Stimulated activated CD4-positive, alpha-beta T cell treated with anti-CD3 and anti-CD28 coated beads, Interleukin-15, amount 100 ng/mL, for 1 hour (primary cell): Measurements from ENCODE around the gene MAPK13.
"Not testable (repeated sequence)": the region's sequence is repeated elsewhere in the genome, so short reads cannot be mapped to it uniquely, and the experiment has no call there.

Source experiments
- DNase-seq, 2 donors: peaks; one replicate each; pipeline ENCODE4 v3.0.0-alpha.2; 2020; ENCODE audit warnings: low read depth in 1 of 2, low spot score in 1 of 2

Gene MAPK13

DNA sequence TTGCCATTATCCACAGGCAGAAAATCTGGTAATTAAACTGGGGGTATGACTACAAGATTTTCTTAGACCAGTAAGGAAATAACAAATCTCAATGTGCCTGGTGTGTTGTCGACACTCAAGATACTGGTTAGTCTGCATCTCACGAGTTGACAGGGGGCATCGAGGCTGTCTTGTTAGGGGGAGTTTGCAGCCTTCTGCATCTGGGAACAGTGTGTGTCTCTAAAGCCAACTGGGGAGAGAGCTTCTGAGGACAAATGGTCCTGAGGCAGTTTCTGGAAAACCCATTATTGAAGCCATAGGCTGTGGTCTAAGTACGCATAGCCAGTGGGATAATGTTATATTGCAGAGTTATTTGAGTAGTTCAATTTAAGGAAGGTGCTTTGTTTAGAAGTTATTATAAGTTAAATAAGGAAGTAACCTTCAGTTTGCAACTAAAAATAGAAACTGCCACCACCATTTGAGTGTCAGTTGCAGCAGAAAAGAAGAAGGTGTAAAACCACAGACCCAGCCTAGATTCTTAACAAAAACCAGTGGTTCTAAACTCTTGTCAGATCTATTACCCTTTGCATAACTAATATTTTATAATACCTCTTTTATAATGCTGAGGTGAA, 15.4 kb upstream of the MAPK13 start:
- DNase-seq, result no peak

- DNase-seq, result no peak
These were observed 14.9 kb upstream of the MAPK13 start for GRCh38 chr6:36115412-36115811.

- DNase-seq, result no peak
These were observed 14.0 kb upstream of the MAPK13 start for GRCh38 chr6:36116066-36116864.

DNA sequence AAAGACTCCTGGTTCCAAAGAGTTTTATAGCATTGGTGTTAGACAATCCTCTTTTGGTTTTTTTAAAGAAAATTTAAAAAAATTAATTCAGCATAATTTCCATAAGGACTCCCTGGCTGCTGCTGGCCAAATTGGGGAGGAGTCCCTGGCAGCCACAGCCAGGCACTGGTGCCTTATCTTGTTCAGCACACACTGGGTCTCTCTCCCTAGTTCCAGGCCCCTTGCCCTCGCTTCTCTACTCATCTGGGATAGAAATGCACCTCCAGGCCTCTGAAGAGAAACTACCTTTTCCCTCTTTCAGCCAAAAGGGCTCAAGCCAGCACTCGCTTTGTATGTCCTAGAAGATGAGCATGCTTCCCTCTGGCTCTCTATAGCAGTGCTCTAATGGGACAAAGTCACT, 13.4 kb upstream of the MAPK13 start:
- no peak for DNase-seq

DNA sequence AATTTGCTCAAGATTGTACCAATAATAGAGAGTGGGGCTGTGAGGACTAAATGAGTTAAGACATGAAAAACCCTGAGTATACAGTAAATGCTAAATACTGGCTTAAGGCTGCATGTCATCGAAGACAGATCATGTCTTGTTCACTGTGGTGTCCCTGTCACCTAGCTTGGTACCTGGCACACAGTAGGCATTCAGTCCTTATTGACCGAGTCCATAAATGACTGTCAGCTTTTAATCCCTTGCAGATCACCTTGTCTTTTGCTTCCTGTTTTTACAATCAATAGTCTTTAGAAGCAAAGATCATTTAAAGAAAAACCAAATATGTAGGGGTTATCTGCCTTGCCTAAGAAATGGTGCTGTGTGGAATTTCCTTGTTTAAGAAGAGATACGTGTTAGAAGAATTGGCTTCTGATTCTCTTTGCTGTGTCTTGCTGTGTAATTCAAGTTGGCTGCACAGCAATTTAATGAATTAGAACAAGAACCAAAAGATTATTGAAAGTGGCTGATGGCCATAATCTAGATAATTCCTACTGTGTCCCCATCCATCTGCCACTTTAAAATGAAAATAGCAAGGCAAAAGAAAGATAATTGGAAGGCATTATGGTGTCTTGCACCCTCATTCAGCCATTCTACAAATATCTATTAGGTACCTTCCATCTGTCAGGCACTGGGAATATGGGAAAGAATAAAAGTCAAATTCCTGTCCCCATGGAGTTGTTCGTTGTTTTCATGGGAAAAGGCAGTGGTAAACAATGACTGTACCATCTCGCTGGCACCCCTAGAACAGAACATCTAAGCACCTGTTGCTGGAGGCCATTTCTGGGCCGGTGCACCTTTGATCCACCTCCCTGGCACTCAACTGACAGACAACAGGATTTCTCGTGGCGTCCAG, 12.4 kb upstream of the MAPK13 start:
- DNase-seq, result no peak

GRCh38 chr6:36118550-36119107, 11.7 kb upstream of the MAPK13 start:
- no peak for DNase-seq

DNA sequence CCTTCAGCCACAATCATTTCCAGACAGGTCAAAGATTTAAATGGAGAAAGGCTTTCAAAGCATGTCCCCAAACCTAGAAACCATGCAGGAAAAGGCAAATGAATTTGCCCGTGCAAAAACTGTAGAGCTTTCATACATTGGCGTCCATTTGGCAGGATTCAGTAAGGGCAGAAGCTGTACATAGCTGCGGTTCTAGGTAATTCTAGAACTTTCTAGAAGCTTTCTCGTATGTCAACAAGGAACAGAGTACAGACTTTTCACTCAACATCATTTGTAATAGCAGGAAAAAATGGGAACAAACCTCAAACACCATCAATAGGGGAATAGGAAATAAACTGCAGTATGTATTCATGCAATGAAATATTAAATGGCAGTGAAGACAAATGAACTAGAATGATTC, 11.1 kb upstream of the MAPK13 start:
- DNase-seq, result no peak

- no peak for DNase-seq
These were observed 10.3 kb upstream of the MAPK13 start for GRCh38 chr6:36120018-36120417.

GRCh38 chr6:36120539-36120938, 9.8 kb upstream of the MAPK13 start:
- peak; percentile 41 to 50 for DNase-seq

- no peak for DNase-seq
These were observed 9.1 kb upstream of the MAPK13 start for GRCh38 chr6:36120979-36121786.

DNA sequence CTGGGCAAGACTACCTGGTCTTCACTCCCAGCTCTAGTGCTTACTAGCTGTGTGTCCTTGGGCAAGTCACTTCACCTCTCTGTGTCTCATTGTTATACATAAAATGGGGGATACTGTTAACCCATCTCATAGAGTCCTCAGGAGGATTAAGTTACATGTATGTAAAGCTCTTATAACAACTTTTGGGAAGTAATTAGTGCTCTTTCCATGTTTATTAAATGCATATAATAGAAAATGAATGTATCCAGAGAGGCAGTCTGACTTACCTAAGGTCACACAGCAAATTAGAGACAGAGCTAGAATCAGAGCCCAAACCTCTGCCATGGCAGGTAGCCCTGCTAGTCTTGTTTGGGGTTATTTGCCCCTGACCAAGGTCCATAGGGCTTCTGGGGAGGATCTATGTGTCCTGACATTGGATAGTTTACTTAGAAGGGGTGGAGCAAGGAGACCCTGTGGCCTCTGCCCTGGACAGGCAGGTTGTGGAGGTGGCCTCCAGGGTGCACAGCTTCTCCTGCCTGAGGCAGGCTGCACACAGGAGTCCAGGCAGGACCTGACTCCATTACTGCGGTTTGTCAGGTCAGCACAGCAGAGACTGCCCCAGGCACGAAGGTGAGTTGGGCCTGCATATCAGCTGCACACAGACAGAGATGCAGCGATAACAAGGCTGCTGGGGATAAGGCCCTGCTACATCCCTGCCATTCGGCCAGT, 8.4 kb upstream of the MAPK13 start:
- DNase-seq, result no peak

- no peak for DNase-seq
These were observed 7.6 kb upstream of the MAPK13 start for GRCh38 chr6:36122495-36123269.

GRCh38 chr6:36123270-36124139, 6.8 kb upstream of the MAPK13 start:
- DNase-seq, result peak; percentile 75 to 77

DNA sequence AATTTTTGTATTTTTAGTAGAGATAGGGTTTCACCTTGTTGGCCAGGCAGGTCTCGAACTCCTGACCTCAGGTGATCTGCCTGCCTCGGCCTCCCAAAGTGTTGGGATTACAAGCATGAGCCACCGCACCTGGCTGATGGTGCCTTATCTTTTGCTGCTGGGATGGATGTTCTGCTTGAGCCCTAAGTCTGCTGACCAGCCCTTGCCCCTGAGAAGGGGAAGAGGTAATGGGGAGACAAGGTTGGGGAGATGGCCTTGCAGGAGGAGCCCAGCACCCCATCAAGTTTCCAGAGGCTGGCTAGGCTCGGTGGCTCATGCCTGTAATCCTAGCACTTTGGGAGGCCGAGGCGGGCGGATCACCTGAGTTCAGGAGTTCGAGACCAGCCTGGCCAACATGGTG, 6.0 kb upstream of the MAPK13 start:
- DNase-seq, result not testable (repeated sequence)

DNA sequence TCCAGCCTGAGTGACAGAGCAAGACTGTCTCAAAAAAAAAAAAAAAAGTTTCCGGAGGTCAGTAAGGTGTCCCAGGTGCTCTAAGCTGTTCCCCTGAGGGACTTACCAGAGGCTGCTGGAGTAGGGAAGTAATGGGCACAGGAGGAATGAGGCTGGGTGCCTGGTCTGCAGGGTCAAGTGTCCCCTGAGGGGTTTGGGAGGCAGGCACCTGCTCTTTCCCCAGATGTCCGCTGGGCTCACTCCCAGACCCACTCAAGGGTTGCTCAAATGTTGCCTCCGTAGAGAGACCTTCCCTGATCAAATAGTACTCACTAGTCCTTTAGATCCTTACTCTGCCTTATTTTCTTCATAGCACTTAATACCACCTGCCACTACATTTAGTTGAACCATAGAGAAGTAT, 5.4 kb upstream of the MAPK13 start:
- no peak for DNase-seq

- no peak for DNase-seq
These were observed 4.7 kb upstream of the MAPK13 start for GRCh38 chr6:36125575-36125974.

DNA sequence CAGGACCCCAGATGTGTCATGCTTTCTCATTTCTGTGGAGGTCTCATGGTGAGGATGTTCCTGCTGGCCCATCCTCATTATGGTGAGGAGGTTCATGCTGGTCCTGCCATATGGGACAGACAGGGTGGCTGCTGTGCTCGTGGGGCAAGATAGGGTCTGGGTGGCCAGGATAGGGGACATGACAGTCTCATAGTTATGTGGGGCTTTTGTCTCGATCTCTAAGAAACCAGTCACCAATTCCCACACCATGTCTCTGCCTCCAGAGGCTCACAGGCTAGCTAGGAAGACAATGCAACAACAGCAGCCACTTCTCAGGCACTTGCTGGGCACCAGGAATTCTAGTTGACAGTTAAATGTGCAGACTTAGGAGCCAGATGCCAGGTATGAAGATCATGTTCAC, 4.2 kb upstream of the MAPK13 start:
- DNase-seq, result no peak
